Activated naive CD8-positive, alpha-beta T cell treated with anti-CD3 and anti-CD28 coated beads, Interleukin-2, amount 10 ng/mL, durations not matched to agents 7 days and 5 days (primary cell): ENCODE data around the gene DNAI1. TPM values are rescaled to one million over a fixed set of nuclear protein-coding genes. Genes with fewer than 3 reads are reported as not detected.
A peak's percentile ranks its signal among the peaks of the same experiment; 100 is the strongest.
"Not testable (repeated sequence)": the region's sequence is repeated elsewhere in the genome, so short reads cannot be mapped to it uniquely, and the experiment has no call there.

Source experiments
- ATAC-seq: fragments of 150-1000 bp; cut with Tn5 transposase; one replicate; pipeline ENCODE4 v1.10.0; 2021; ENCODE audit warnings: low read depth, moderate library complexity
- POLR2A ChIA-PET: fragments of 350-600 bp; sonication (Branson Sonifier 250); formaldehyde crosslinking; loops from one replicate; lab custom pipeline; 2021; ENCODE audit warnings: antibody characterized with exemption; lab: Charles Lee
- DNase-seq: peaks from one replicate; pipeline ENCODE4 v3.0.0; 2021
- H3K27ac Mint-ChIP-seq: one replicate; pipeline ENCODE4 v1.8.0; 2022; ENCODE audit warnings: mild to moderate bottlenecking, mixed read lengths
- H3K27me3 Mint-ChIP-seq: one replicate; pipeline ENCODE4 v1.8.0; 2022; ENCODE audit warnings: mild to moderate bottlenecking, moderate library complexity, mixed read lengths
- H3K36me3 Mint-ChIP-seq: one replicate; pipeline ENCODE4 v1.8.0; 2021; ENCODE audit warnings: mild to moderate bottlenecking, mixed read lengths
- H3K4me1 Mint-ChIP-seq: one replicate; pipeline ENCODE4 v1.8.0; 2021; ENCODE audit warnings: mixed read lengths
- H3K4me3 Mint-ChIP-seq: one replicate; pipeline ENCODE4 v1.8.0; 2022; ENCODE audit warnings: mild to moderate bottlenecking, moderate library complexity, mixed read lengths
- H3K9me3 Mint-ChIP-seq: one replicate; pipeline ENCODE4 v1.8.0; 2021; ENCODE audit warnings: mixed read lengths
- total RNA-seq, 2 experiments: library from RNA; stranded (reverse); gene quantifications; one replicate each; pipeline ENCODE4 v1.2.3, GENCODE V29; 2021

Gene DNAI1
- total RNA-seq, 2 experiments from 2014 or later: not detected

DNA sequence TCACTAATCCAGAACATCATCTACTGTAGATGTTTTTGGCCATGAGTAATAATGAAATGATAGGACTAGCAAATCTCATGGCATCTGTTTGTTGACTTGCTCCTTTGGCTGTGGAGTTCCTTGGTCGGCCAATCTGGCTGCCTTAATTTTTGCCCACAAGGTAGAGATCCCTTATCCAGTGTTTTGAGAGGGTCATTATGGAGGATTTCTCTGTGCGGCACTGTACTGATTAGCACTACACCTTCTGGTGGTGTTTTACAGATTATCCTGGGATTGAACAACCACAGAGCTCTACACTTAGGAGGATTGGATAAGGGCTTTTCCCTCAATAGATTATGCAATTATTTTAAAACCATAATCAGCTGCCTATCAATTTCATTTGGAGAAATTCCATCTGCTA lies 67.4 kb downstream of the DNAI1 start:
- ATAC-seq (no peak), DNase-seq (no peak)
- Mint-ChIP-seq H3K9me3 (no peaks in the 10 kb centered on the region), H3K27ac (no peak overlapping the region), H3K4me1 (peaks cover 8% of the 10 kb centered on the region), H3K27me3 (peaks cover 50% of the 10 kb centered on the region), H3K36me3 (no peaks in the 10 kb centered on the region), H3K4me3 (no peak overlapping the region)
- POLR2A ChIA-PET: no interaction called here

DNA sequence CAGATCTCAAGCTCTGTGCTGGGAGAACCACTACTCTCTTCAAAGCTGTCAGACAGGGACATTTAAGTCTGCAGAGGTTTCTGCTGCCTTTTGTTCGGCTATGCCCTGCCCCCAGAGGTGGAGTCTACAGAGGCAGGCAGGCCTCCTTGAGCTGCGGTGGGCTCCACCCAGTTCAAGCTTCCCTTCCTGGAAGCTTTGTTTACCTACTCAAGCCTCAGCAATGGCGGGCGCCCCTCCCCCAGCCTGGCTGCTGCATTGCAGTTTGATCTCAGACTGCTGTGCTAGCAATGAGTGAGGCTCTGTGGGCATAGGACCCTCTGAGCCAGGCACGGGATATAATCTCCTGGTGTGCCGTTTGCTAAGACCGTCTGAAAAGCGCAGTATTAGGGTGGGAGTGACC lies 73.4 kb downstream of the DNAI1 start:
- H3K27me3 Mint-ChIP-seq: peaks cover 44% of the 10 kb centered on the region
- H3K4me1 Mint-ChIP-seq, POLR2A ChIA-PET, H3K4me3 Mint-ChIP-seq, ATAC-seq, H3K36me3 Mint-ChIP-seq, H3K9me3 Mint-ChIP-seq, H3K27ac Mint-ChIP-seq, DNase-seq: not testable (repeated sequence)

DNA sequence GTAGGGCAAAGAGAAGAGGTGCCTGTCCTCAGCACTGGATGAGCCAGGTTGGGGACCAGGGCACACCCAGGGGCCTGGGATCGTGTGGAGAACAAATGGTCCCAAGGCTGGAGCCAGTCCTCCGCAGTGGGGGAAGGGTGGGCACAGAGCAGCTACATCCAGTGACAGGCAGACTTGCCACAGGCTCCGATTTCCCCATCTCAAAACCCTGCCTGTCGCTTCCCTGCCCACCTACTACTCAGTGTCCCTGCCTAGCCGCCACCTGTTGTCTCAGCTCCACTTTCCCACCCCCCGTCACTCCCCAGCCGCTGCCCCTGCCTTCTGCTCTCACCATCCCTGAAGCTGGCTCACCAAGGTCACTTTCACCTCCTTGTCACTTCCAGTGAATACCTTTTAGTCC lies 78.1 kb downstream of the DNAI1 start:
- Mint-ChIP-seq H3K4me3 (no peak overlapping the region), H3K9me3 (no peaks in the 10 kb centered on the region), H3K27ac (no peak overlapping the region), H3K36me3 (no peaks in the 10 kb centered on the region), H3K4me1 (no peaks in the 10 kb centered on the region), H3K27me3 (peaks cover 22% of the 10 kb centered on the region)
- DNase-seq (no peak), ATAC-seq (no peak)
- POLR2A ChIA-PET: no interaction called here

DNA sequence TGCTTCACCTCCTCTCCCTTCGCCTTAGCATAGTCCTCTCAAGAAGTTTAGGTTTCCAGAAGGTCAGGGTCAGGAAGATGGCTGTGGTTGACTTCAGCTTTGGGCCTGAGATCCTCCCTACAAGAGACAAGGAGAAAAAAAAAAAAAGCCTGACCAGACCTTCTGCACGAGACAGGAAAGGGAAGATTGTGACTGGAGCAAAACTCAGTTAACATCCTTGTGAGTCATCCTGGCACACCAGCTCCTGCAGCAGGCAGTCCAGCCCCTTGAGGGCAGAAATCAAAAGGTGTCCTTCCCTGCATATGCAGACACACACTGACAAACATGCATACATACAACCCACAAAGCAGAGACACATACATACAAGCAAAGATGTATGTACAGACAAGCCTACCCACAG lies 82.2 kb downstream of the DNAI1 start:
- no peaks in the 10 kb centered on the region for H3K9me3 Mint-ChIP-seq
- no peak overlapping the region for H3K27ac Mint-ChIP-seq
- no peaks in the 10 kb centered on the region for H3K36me3 Mint-ChIP-seq
- no peak overlapping the region for H3K4me3 Mint-ChIP-seq
- DNase-seq: no peak
- H3K27me3 Mint-ChIP-seq: peaks cover 17% of the 10 kb centered on the region
- POLR2A ChIA-PET: no interaction called here
- peak; percentile 26 for ATAC-seq
- no peaks in the 10 kb centered on the region for H3K4me1 Mint-ChIP-seq

DNA sequence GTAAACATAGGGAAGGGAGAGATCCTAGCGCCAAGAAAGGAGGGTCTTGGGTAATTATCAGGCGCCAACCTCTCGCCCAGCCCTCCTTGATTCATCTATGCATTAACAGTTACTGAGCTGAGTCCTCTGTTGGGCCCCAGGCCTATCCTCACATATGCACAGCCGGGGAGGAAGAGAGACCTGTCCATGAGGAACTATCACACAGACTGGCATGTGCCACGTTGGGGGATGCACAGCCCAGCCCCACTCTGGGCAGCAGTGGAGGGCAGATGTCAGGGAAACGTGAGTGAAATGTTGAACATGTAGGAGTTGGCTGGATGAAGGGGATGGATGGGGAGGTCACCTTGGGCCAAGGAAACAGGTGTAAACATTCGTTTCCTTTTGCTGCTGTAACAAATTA lies 82.9 kb downstream of the DNAI1 start:
- ATAC-seq (no peak), DNase-seq (no peak)
- H3K27me3 Mint-ChIP-seq: peaks cover 14% of the 10 kb centered on the region
- no peak overlapping the region for H3K4me3 Mint-ChIP-seq
- POLR2A ChIA-PET: no interaction called here
- H3K36me3 Mint-ChIP-seq: no peaks in the 10 kb centered on the region
- H3K4me1 Mint-ChIP-seq: no peaks in the 10 kb centered on the region
- no peaks in the 10 kb centered on the region for H3K9me3 Mint-ChIP-seq
- H3K27ac Mint-ChIP-seq: no peak overlapping the region

DNA sequence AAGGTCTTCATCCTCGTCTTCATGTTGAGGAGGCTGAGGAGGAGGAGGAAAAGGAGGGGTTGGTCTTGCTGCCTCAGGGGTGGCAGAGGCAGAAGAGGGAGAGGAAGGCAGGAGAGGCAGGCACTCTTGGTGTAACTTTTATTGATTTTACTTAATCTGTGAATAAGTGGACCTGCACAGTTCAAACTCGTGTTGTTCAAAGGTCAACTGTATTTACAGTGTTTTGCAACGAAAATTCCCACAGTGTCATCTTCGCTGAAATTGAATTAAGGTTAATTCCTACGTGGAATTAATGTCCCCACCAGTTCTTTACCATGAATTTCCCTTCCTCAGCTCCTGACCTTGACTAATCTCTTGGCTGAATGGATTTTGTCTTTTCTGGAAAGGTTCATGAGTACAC lies 85.4 kb downstream of the DNAI1 start:
- POLR2A ChIA-PET: no interaction called here
- H3K4me3 Mint-ChIP-seq: no peak overlapping the region
- no peaks in the 10 kb centered on the region for H3K4me1 Mint-ChIP-seq
- H3K27ac Mint-ChIP-seq: no peak overlapping the region
- H3K27me3 Mint-ChIP-seq: peaks cover 12% of the 10 kb centered on the region
- no peaks in the 10 kb centered on the region for H3K36me3 Mint-ChIP-seq
- no peaks in the 10 kb centered on the region for H3K9me3 Mint-ChIP-seq
- ATAC-seq (no peak), DNase-seq (no peak)

DNA sequence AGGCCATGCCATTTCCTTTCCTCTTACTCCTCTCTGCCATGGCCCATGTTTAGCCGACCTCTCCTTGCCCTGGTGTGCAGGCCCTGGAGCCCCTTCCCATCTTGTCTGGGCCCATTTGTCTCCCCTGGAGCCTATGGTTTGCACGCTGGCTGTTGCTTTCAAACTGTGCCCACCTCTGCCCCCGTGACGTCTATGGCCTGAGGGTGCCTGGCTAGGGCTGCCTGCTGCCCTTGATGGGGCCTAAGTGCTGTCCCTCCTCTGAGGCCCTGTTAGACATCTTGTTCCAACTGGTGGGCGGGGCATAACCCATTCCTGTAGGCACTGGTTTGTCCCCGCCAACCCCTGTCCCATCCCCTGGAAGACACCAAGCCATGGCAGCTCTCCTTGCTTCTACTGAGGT lies 86.9 kb downstream of the DNAI1 start:
- no peak overlapping the region for H3K4me3 Mint-ChIP-seq
- H3K27me3 Mint-ChIP-seq: peaks cover 10% of the 10 kb centered on the region
- no peak overlapping the region for H3K27ac Mint-ChIP-seq
- H3K9me3 Mint-ChIP-seq: no peaks in the 10 kb centered on the region
- POLR2A ChIA-PET: no interaction called here
- H3K4me1 Mint-ChIP-seq: no peaks in the 10 kb centered on the region
- DNase-seq (no peak), ATAC-seq (no peak)
- H3K36me3 Mint-ChIP-seq: no peaks in the 10 kb centered on the region

DNA sequence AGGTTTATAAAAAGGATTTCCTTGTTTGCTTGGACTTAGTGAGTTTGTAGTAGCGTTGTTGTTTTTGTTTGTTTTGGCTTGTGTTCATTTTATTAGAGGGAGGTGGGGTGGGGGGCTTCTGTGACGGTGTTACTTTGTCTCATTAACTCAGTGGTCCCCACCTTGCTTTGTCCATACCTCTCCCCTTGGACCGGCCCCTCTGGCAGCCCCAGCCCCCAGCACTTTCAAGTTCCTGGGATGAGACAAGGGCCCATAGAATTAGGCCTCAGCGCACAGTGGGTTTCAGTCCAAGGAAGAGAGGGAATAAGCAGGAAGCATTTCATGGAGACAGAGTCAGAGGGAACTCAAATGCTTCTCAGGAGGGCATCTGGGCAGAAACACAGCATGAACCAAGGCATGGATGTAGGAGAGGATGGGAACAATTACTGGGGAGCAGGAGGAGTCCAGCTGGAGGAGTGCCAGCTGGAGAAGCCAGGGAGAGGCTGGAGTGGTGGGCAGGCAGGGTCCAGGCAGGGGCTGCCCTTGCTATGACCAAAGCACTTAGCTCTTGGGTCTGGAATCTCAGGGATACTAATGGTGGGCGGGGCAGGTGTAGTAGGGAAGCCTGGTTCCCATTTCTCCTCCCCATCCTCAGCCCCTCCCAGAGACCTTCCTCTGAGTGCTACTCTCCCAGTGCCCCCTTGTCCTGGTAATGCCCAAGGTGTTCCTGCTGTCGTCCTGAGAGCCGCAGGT lies 87.7 kb downstream of the DNAI1 start:
- peaks cover 10% of the 10 kb centered on the region for H3K27me3 Mint-ChIP-seq
- H3K27ac Mint-ChIP-seq: no peak overlapping the region
- no peak for ATAC-seq
- H3K36me3 Mint-ChIP-seq: no peaks in the 10 kb centered on the region
- POLR2A ChIA-PET: no interaction called here
- no peak for DNase-seq
- no peaks in the 10 kb centered on the region for H3K4me1 Mint-ChIP-seq
- H3K9me3 Mint-ChIP-seq: no peaks in the 10 kb centered on the region
- no peak overlapping the region for H3K4me3 Mint-ChIP-seq

DNA sequence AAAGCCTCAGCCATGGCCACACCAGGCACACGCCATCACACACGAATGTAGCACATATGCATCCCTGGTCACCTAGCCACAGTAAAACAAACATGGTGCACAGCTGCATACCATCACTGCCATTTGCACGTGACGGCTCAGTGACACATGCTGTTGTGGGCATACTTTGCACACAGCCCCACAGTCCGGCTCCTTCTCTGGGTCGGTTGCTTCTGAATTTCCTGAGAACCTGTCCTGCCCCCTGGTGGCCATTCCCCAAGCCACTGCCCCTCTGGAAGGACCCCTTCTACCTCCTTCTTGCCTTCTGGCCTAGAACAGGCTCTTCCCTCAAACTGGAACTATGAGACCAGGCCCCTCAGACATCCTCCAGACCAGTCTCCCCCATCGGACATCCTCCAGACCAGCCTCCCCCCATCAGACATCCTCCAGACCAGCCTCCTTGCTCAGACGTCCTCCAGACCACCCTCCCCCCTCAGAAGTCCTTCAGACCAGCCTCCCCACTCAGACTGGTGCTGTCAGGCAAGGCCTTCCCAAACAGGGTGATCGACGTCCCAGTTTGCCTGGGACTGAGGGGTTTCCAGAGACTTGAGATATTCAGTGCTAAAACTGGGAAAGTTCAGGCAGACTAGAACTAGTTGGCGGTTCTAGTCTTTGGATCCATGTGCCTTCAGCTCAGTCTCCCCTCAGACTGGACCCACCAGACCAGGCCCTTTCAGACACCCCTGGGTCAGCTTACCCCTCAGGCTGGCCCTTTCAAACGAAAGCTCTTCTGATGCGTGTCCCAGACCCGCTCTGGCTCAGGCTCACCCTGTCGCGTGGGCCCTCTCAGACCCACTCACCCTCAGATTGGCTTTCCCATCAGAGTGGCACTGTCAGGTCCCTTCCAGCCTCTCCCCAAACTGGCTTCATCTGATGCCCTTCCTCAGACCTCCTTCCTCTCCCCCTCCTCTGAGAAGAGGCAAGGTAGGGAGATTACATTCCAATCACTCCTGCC lies 88.5 kb downstream of the DNAI1 start:
- Mint-ChIP-seq H3K4me3 (no peak overlapping the region), H3K9me3 (no peaks in the 10 kb centered on the region)

DNA sequence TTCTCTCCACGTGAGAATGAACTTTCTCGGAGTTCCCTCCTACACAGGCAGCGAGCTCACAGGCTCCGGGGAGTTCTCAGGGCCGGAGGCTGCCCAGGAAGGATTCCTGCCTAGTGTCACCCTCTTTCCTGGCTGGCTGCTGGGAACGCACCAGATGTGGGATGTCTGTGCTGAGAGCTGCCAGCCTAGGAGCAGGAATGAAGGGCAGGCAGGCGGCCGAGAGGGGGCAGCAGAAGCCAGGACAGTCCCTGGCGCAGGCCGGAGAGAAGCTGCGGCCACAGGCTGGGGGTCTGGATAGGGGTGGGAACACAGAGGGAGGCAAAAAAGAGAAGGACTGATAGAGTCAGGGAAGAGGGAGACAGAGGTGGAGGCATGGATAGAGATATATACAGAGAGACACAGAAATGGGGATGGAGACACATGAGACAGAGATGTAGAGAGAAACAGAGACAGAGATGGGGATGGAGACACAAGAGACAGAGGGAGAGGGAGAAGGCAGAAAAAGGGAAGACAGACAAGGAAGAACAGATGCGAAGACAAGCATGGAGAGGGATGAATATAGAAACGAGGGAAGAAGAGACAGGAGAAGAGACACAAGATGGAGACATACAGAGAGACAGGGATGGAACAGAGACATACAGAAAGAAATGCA lies 89.5 kb downstream of the DNAI1 start:
- peak; percentile 46 for ATAC-seq
- peak; percentile 60 for DNase-seq
- H3K4me3 Mint-ChIP-seq: no peak overlapping the region
- H3K4me1 Mint-ChIP-seq: no peaks in the 10 kb centered on the region
- peaks cover 8% of the 10 kb centered on the region for H3K27me3 Mint-ChIP-seq
- H3K36me3 Mint-ChIP-seq: no peaks in the 10 kb centered on the region
- POLR2A ChIA-PET: no interaction called here
- H3K27ac Mint-ChIP-seq: no peak overlapping the region
- H3K9me3 Mint-ChIP-seq: no peaks in the 10 kb centered on the region

More for the DNA sequence above, 88.5 kb downstream of the DNAI1 start:
- no peaks in the 10 kb centered on the region for H3K4me1 Mint-ChIP-seq
- H3K27ac Mint-ChIP-seq: no peak overlapping the region
- DNase-seq (peak; percentile 59), ATAC-seq (peak; percentile 67)
- POLR2A ChIA-PET: no interaction called here
- H3K36me3 Mint-ChIP-seq: no peaks in the 10 kb centered on the region
- peaks cover 8% of the 10 kb centered on the region for H3K27me3 Mint-ChIP-seq

DNA sequence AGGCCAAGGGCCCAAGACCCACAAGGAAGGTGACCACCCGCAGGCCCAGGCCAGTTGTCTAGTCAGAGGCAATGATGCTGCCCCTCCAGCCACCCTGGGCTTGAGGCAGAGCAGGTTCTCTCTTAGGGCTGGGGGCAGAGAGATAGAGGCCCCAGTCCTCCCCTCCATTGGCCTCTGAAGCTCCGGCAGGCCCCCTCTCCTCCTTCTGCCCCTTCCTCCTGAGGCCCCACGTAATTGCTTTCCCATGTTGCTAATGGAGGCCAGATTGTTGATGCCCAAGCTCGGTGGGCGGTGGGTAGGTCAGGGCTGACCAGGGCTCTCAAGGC lies 90.8 kb downstream of the DNAI1 start:
- Mint-ChIP-seq H3K27me3 (peaks cover 5% of the 10 kb centered on the region), H3K4me3 (no peak overlapping the region), H3K27ac (no peak overlapping the region), H3K4me1 (no peaks in the 10 kb centered on the region), H3K36me3 (no peaks in the 10 kb centered on the region), H3K9me3 (no peaks in the 10 kb centered on the region)
- POLR2A ChIA-PET: no interaction called here
- DNase-seq (no peak), ATAC-seq (no peak)

DNA sequence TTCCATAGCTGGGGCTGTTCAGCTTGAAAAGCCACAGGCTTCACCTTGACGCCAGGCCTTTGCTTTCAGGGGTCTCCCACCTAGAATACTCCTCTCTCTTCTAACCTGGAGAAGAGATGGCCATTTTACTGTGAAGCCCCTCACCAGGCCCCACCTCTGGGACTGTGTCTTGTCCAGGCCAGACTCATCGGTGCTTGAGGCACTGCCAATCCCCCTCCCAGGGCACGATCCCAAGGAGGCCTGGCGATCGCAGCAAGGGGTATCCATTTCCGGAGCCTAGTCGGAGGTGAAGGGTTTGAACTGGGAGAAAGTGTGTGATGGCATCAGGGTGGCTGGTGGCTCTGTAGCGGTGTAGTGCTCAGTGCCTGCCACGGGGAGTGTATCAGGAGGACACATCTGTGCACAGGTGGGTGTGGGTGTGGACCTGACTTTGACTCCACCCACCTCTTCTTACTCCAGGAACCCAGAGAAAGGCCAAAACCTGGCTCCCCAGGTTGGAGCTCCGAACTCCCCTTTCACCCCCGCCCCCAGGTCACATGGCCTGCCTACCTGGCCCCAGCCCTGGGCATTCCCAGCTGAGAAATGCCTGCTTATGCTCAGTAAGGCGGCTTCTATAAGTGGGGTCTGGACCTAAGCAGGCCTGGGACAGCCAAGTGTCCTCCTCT lies 91.5 kb downstream of the DNAI1 start:
- H3K9me3 Mint-ChIP-seq: no peaks in the 10 kb centered on the region
- H3K4me1 Mint-ChIP-seq: no peaks in the 10 kb centered on the region
- H3K36me3 Mint-ChIP-seq: no peaks in the 10 kb centered on the region
- DNase-seq: no peak
- peaks cover 2% of the 10 kb centered on the region for H3K27me3 Mint-ChIP-seq
- ATAC-seq: no peak
- POLR2A ChIA-PET: no interaction called here
- no peak overlapping the region for H3K4me3 Mint-ChIP-seq
- no peak overlapping the region for H3K27ac Mint-ChIP-seq

DNA sequence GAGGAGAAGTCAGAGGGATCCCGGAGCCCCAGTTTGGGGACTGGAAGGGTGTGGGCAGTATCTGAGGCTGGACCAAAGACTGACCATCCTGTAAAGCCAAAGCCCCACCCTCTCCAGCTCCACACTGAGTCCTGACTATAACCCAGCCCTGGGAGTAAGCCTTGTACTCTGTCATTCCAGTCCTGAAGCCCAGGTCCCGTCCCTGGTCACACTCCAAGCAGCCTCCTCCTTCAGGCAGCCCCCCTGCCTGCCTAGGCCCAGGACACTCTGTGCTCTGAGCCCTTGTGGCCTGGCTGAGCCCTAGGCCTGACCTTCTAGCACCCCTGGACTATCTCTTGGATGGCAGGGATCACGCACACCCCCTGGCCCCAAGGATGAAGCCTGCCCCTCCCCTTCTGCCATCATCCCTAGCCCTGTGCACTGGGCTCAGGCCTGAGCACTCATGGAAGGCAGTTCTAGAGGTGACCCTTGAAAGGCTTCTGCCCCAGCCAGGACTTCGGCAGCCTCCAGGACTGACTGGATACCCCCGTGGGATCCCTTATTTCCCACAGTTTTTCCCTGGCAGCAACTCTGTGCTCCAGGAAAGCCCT lies 92.2 kb downstream of the DNAI1 start:
- peaks cover 2% of the 10 kb centered on the region for H3K27me3 Mint-ChIP-seq
- H3K4me3 Mint-ChIP-seq: no peak overlapping the region
- POLR2A ChIA-PET: no interaction called here
- H3K36me3 Mint-ChIP-seq: no peaks in the 10 kb centered on the region
- no peaks in the 10 kb centered on the region for H3K9me3 Mint-ChIP-seq
- no peak overlapping the region for H3K27ac Mint-ChIP-seq
- ATAC-seq (no peak), DNase-seq (no peak)
- no peaks in the 10 kb centered on the region for H3K4me1 Mint-ChIP-seq
